ENCODE measurements around the gene ERN1. TPM values are rescaled to one million over a fixed set of nuclear protein-coding genes. Genes with fewer than 3 reads are reported as not detected.

ERN1 gene
- total and polyA plus RNA-seq, 2 of the 13 experiments (the other 11 are each of a cell fraction or from before 2014, with no cell fraction given), result 6.0 to 12.7 TPM

GRCh38 chr17:64130559-64131001, 636 bp upstream of the ERN1 start (continued):
- TF ChIP-seq TP53 (CRISPR knock-in tag; conservative IDR thresholded peaks at IDR 0.05) (0 out of 2 replicates have a peak, but pooled peaks have one; percentile 1), ZFY (CRISPR knock-in tag; IDR thresholded peaks at IDR 0.05) (no peak), ZSCAN5A (CRISPR knock-in tag; IDR thresholded peaks at IDR 0.05; ENCODE audit: borderline replicate concordance) (no peak), ERF (CRISPR knock-in tag; IDR thresholded peaks at IDR 0.05) (peak; percentile 1; the same call in 1 of the 2 replicates), ZNF280D (CRISPR knock-in tag; IDR thresholded peaks at IDR 0.05) (0 out of 2 replicates have a peak, but pooled peaks have one; percentile 5), ELK4 (CRISPR knock-in tag; IDR thresholded peaks at IDR 0.05; ENCODE audit: borderline replicate concordance) (no peak), PITX1 (CRISPR knock-in tag; IDR thresholded peaks at IDR 0.05) (peak; percentile 38; the same call in 1 of the 2 replicates), ARHGAP35 (CRISPR knock-in tag; IDR thresholded peaks at IDR 0.05; ENCODE audit: borderline replicate concordance) (no peak), ZNF263 (CRISPR knock-in tag; IDR thresholded peaks at IDR 0.05) (peak; percentile 26; the same call in 1 of the 2 replicates), PRPF4 (IDR thresholded peaks at IDR 0.05; ENCODE audit: low read depth, low read length, poor library complexity, severe bottlenecking) (no peak), ZGPAT (CRISPR knock-in tag; IDR thresholded peaks at IDR 0.05) (no peak), ZBTB38 (CRISPR knock-in tag; IDR thresholded peaks at IDR 0.05) (peak; percentile 43; the same call in 1 of the 2 replicates), CBX1 (IDR thresholded peaks at IDR 0.05; ENCODE audit: low read depth) (no peak), BORCS8-MEF2B (CRISPR knock-in tag; IDR thresholded peaks at IDR 0.05) (no peak), ZNF879 (CRISPR knock-in tag; IDR thresholded peaks at IDR 0.05) (no peak), ZSCAN12 (CRISPR knock-in tag; IDR thresholded peaks at IDR 0.05) (no peak), ZFP37 (CRISPR knock-in tag; IDR thresholded peaks at IDR 0.05; ENCODE audit: borderline replicate concordance) (no peak), ZNF383 (CRISPR knock-in tag; IDR thresholded peaks at IDR 0.05; ENCODE audit: borderline replicate concordance) (no peak), FOXM1 (CRISPR knock-in tag; IDR thresholded peaks at IDR 0.05) (no peak), ZNF3 (CRISPR knock-in tag; IDR thresholded peaks at IDR 0.05) (no peak), REL (CRISPR knock-in tag; conservative IDR thresholded peaks at IDR 0.05) (no peak), THAP8 (CRISPR knock-in tag; IDR thresholded peaks at IDR 0.05; ENCODE audit: borderline replicate concordance) (0 out of 2 replicates have a peak, but pooled peaks have one; percentile 5), ZNF543 (CRISPR knock-in tag; IDR thresholded peaks at IDR 0.05) (no peak), ZNF430 (CRISPR knock-in tag; IDR thresholded peaks at IDR 0.05) (no peak)

Measured in HepG2 (cell line).